Endothelial cell (in vitro differentiated cells): ENCODE data around the gene POLR1D. TPM values are rescaled to one million over a fixed set of nuclear protein-coding genes. Genes with fewer than 3 reads are reported as not detected.

Experiments used
- DNase-seq: peaks from one replicate; pipeline ENCODE4 v3.0.0; 2021; ENCODE audit warnings: low spot score
- H3K27ac Mint-ChIP-seq: one replicate; pipeline ENCODE4 v1.8.0; 2021; ENCODE audit warnings: mixed read lengths, inconsistent platforms; ENCODE audit not compliant: unreplicated experiment
- H3K27me3 Mint-ChIP-seq: one replicate; pipeline ENCODE4 v1.8.0; 2021; ENCODE audit warnings: mild to moderate bottlenecking, moderate library complexity, mixed read lengths, inconsistent platforms; ENCODE audit not compliant: unreplicated experiment
- H3K36me3 Mint-ChIP-seq: one replicate; pipeline ENCODE4 v1.8.0; 2021; ENCODE audit warnings: mild to moderate bottlenecking, low read depth, mixed read lengths, inconsistent platforms; ENCODE audit not compliant: unreplicated experiment
- H3K4me1 Mint-ChIP-seq: one replicate; pipeline ENCODE4 v1.8.0; 2021; ENCODE audit warnings: mild to moderate bottlenecking, mixed read lengths, inconsistent platforms; ENCODE audit not compliant: unreplicated experiment
- H3K4me3 Mint-ChIP-seq: one replicate; pipeline ENCODE4 v1.8.0; 2021; ENCODE audit warnings: mild to moderate bottlenecking, mixed read lengths, inconsistent platforms; ENCODE audit not compliant: unreplicated experiment
- H3K9me3 Mint-ChIP-seq: one replicate; pipeline ENCODE4 v1.8.0; 2021; ENCODE audit warnings: mixed read lengths, inconsistent platforms; ENCODE audit not compliant: unreplicated experiment
- long read RNA-seq: library from polyadenylated mRNA; unstranded; transcript quantifications from one replicate; pipeline ENCODE4 v2.0.0, GENCODE V29; 2020; ENCODE audit not compliant: unreplicated experiment
- total RNA-seq: library from RNA; stranded (reverse); fragmentation: NEBNext Ultra II Directional; extraction: Animal tissue kit (Norgen Biotek cat#: 25700); gene quantifications from one replicate; pipeline ENCODE4 v1.2.1, GENCODE V29; 2021; ENCODE audit not compliant: unreplicated experiment
- TF ChIP-seq, protein P1 (sequence below): fragments of 200-600 bp; sonication (generic); IDR thresholded peaks from one replicate; pipeline ENCODE4 v1.5.0; 2021; ENCODE audit warnings: antibody characterized with exemption; ENCODE audit not compliant: unreplicated experiment

POLR1D gene, protein sequence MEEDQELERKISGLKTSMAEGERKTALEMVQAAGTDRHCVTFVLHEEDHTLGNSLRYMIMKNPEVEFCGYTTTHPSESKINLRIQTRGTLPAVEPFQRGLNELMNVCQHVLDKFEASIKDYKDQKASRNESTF
- 167 TPM for total RNA-seq
- long read RNA-seq, transcript POLR1D-201 (2 exons, 1,166 nt), result major isoform, 60 of 110 reads
- long read RNA-seq, transcript POLR1D-203 (3 exons, 2,036 nt), result minor isoform, 38 of 110 reads
- long read RNA-seq, partial matches to known transcripts, result 1 of 110 reads
- long read RNA-seq, other reads (novel, unspliced or antisense), result 8 of 110 reads

DNA sequence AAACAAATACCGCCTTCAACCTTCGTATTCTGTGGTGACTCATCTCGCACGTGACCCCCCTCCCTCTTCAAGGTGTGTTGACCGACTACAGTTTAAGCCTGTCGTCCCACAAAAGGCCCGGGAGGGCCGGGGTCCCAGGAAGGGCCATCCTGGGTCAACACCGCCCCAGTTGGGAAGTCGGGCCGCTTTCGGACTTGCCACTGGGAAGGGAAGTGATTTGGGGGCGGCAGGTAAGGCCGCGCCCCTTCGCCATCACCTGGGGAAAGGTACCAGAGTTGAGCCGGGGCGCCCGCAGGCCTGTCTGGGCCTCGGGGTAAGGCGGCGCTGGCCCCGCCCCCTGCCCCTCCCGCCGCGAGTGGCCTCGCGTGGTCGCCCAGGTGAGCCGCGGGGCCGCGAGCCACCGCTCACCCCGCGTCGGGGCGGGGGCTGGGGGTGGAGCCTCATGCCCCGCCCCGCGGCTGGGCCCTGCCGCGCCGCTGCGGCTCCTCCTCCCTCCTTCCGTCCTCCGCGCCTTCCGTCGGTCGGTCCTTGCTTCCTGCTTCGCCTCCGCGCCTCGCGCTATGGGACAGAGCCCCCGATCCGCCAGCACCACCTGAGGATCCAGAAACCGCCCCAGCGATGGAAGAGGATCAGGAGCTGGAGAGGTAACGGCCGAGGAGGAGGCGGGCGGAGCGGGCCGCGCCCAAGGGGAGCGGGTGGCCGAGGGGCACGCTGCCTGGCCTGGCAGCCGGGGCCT is at the start of gene POLR1D:
POLR1D (plus strand) TSS at position 527 of the 736 bp plus-strand sequence; CDS start at position 619, 92 bp downstream.
- Mint-ChIP-seq H3K27ac (peak within 1 kb of the TSS; percentile 88), H3K9me3 (no peaks in the 10 kb centered on the region), H3K27me3 (peaks cover 19% of the 10 kb centered on the region), H3K4me1 (peaks cover 57% of the 10 kb centered on the region), H3K36me3 (peaks cover 12% of the 10 kb centered on the region), H3K4me3 (peak within 1 kb of the TSS; percentile 95)
- TF ChIP-seq, protein P1, sequence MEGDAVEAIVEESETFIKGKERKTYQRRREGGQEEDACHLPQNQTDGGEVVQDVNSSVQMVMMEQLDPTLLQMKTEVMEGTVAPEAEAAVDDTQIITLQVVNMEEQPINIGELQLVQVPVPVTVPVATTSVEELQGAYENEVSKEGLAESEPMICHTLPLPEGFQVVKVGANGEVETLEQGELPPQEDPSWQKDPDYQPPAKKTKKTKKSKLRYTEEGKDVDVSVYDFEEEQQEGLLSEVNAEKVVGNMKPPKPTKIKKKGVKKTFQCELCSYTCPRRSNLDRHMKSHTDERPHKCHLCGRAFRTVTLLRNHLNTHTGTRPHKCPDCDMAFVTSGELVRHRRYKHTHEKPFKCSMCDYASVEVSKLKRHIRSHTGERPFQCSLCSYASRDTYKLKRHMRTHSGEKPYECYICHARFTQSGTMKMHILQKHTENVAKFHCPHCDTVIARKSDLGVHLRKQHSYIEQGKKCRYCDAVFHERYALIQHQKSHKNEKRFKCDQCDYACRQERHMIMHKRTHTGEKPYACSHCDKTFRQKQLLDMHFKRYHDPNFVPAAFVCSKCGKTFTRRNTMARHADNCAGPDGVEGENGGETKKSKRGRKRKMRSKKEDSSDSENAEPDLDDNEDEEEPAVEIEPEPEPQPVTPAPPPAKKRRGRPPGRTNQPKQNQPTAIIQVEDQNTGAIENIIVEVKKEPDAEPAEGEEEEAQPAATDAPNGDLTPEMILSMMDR, result no peak
- peak; percentile 66 for DNase-seq

DNA sequence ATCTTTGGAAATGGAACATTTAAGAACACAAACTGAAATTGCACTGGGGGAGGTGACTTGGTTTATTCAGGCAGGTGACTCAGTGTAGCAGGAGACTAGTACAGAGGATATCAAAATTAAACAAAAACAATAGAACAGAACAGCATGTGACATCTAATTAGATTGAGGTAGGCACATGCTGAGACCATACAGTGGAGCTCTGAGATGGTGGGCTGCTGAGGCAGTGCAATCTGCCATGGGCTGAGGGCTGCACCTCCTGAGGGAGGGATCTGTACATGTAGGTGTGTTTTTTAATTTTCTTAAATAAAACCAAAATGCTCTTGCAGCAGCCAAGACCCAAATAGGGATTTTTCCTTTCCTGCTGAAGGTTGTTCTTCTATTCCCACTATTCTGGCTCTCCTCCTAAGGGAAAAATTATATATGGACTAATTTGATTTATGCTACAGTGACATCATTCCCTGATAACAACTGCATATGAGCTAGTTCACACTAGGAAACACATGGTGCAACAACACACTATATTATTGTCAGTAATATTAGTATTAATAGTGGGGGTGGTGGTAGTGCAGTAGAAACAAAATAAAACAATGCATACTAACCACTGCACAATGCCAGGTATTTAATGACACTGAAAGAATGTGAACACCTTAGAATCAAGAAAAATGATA is 49.3 kb upstream of the POLR1D start:
- no peaks in the 10 kb centered on the region for H3K9me3 Mint-ChIP-seq
- H3K27me3 Mint-ChIP-seq, result no peaks in the 10 kb centered on the region
- TF ChIP-seq, protein P1, result no peak
- no peaks in the 10 kb centered on the region for H3K36me3 Mint-ChIP-seq
- peaks cover 8% of the 10 kb centered on the region for H3K4me1 Mint-ChIP-seq
- no peak for DNase-seq
- no peak overlapping the region for H3K4me3 Mint-ChIP-seq
- H3K27ac Mint-ChIP-seq, result no peak overlapping the region

DNA sequence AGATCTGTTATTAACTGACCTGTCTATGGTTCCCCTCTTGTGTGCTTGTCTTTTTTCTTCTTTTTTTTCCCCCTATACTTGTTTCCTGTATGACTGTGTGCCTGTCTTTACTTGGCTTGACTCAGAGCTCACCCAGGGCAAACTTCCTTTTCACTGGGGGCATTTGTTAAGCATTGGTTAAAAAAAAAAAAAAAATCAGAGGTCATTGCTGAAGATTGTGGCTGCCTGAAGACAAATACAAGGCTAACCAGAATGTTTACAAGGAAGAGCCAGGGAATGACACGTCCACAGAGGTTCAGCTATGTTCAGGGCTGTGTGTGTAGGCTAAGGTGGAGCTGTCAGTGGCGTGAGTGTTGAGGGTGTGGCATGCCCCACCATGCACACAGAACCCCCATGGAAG is 48.4 kb upstream of the POLR1D start:
- Mint-ChIP-seq H3K9me3 (no peaks in the 10 kb centered on the region), H3K27ac (peak overlapping the region; percentile 1), H3K4me1 (peaks cover 8% of the 10 kb centered on the region), H3K27me3 (no peaks in the 10 kb centered on the region), H3K4me3 (no peak overlapping the region), H3K36me3 (no peaks in the 10 kb centered on the region)
- TF ChIP-seq, protein P1, result no peak
- DNase-seq, result no peak

DNA sequence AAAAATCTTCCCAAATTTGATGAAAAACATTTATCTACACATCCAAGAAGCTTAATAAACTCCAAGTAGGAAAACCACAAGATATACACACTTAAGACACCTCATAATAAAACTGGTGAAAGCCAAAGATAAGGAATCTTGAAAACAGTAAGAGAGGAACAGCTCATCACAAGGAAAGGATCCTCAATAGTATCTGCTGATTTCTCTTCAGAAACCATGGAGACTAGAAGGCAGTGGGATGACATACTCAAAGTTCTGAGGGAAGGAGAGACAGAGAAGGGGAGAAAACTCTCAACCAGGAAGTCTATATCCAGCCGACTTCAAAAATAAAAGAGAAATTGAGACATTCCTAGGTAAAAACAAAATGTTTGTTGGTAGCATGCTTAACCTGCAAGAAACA is 47.0 kb upstream of the POLR1D start:
- no peak overlapping the region for H3K27ac Mint-ChIP-seq
- TF ChIP-seq, protein P1, result no peak

More for the DNA sequence above, 47.0 kb upstream of the POLR1D start:
- Mint-ChIP-seq H3K4me1 (peaks cover 8% of the 10 kb centered on the region), H3K27me3 (no peaks in the 10 kb centered on the region), H3K4me3 (no peak overlapping the region), H3K9me3 (no peaks in the 10 kb centered on the region), H3K36me3 (no peaks in the 10 kb centered on the region)
- no peak for DNase-seq
